Left lung (tissue), 10 donors: ENCODE measurements around the gene KRT15. TPM values are rescaled to one million over a fixed set of nuclear protein-coding genes. Genes with fewer than 3 reads are reported as not detected.

Experiments
- ATAC-seq: fragments of 200-7000 bp; cut with Tn5 transposase; one replicate; pipeline ENCODE4 v1.9.1; 2020; ENCODE audit warnings: moderate library complexity
- DNase-seq, 4 donors: peaks; one replicate each; pipeline ENCODE4 v3.0.0-alpha.2; 2013 to 2020
- H3K27ac ChIP-seq, 2 donors: fragments of 200-600 bp; sonication (generic) in 1 of 2; one replicate each; pipeline versions ENCODE4 v1.5.0 to v1.8.0; 2020 to 2021
- H3K27me3 ChIP-seq, 2 donors: fragments of 200-600 bp; sonication (generic) in 1 of 2; one replicate each; pipeline versions ENCODE4 v1.5.0 to v1.8.0; 2020 to 2021
- H3K36me3 ChIP-seq, 2 donors: fragments of 200-600 bp; sonication (generic) in 1 of 2; one replicate each; pipeline versions ENCODE4 v1.5.0 to v1.8.0; 2020 to 2021
- H3K4me1 ChIP-seq, 2 donors: fragments of 200-600 bp; one replicate each; pipeline ENCODE4 v1.8.0; 2021
- H3K4me3 ChIP-seq, 2 donors: fragments of 200-600 bp; sonication (generic) in 1 of 2; one replicate each; pipeline versions ENCODE4 v1.5.0 to v1.8.0; 2020 to 2021; ENCODE audit warnings: mild to moderate bottlenecking in 1 of 2
- H3K9me3 ChIP-seq, 2 donors: fragments of 200-600 bp; sonication (generic) in 1 of 2; one replicate each; pipeline versions ENCODE4 v1.5.0 to v1.8.0; 2020 to 2021
- intact Hi-C, 2 donors: fragments of 100-400 bp; cut with DNase I; formaldehyde crosslinking; loops; one replicate each; pipeline versions ENCODE4 v1.11.2 to v1.14.2; 2022
- polyA plus RNA-seq, 6 donors: library from polyadenylated mRNA; unstranded; fragments of 120-200 nt; gene quantifications; one replicate each; pipeline ENCODE4 v1.2.1, GENCODE V29; 2013; ENCODE audit not compliant: insufficient read length in 6 of 6
- total RNA-seq, 2 donors: library from RNA; stranded (reverse); fragmentation: NEBNext Ultra II Directional; extraction: Animal tissue kit (Norgen Biotek cat#: 25700); gene quantifications; one replicate each; pipeline ENCODE4 v1.2.1, GENCODE V29; 2021
- TF ChIP-seq, protein P1 (sequence below), 2 donors: fragments of 200-600 bp; sonication (generic) in 1 of 2; IDR thresholded peaks; one replicate each; pipeline versions ENCODE4 v1.5.0 to v1.8.0; 2021; ENCODE audit warnings: antibody characterized with exemption in 2 of 2
- donor health status: DM: no; HTN: yes; CAD: no.
- donor health status: DM: no; HTN: no; CAD: no.

KRT15 gene
- total and polyA plus RNA-seq, 8 donors, result 1.3 to 27.8 (median 2.3) TPM

DNA sequence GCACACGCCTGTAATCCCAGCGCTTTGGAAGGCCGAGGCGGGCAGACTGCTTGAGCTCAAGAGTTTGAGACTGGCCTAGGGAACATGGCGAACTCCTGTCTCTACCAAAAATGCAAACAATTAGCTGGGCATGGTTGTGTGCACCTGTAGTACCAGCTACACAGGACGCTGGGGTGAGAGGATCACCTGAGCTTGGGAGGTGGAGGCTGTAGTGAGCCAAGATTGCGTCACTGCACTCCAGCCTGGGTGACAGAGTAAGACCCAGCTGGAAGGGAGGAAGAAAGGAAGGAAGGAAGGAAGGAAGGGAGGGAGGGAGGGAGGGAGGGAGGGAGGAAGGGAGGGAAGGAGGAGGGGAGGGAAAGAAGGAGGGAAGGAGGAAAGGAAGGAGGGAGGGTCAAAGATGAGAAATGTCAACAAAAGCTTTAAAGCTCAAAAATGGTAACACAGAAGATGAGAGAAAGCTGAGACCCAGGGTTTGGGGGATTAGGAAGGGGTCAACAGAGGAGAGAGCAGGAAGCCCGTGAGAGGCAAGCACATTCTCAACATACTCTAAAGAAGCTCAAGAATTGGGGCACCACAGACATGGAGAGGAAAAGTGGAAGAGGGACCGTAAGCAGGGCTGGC lies 14.4 kb upstream of the KRT15 start:
- H3K27me3 ChIP-seq, result peaks cover 5 to 65% of the 10 kb centered on the region in 2 donors
- DNase-seq, result peak in 1 of 4 donors; percentile 70
- H3K4me1 ChIP-seq, result peaks cover 0 to 5% of the 10 kb centered on the region in 2 donors
- TF ChIP-seq, protein P1, sequence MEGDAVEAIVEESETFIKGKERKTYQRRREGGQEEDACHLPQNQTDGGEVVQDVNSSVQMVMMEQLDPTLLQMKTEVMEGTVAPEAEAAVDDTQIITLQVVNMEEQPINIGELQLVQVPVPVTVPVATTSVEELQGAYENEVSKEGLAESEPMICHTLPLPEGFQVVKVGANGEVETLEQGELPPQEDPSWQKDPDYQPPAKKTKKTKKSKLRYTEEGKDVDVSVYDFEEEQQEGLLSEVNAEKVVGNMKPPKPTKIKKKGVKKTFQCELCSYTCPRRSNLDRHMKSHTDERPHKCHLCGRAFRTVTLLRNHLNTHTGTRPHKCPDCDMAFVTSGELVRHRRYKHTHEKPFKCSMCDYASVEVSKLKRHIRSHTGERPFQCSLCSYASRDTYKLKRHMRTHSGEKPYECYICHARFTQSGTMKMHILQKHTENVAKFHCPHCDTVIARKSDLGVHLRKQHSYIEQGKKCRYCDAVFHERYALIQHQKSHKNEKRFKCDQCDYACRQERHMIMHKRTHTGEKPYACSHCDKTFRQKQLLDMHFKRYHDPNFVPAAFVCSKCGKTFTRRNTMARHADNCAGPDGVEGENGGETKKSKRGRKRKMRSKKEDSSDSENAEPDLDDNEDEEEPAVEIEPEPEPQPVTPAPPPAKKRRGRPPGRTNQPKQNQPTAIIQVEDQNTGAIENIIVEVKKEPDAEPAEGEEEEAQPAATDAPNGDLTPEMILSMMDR (IDR thresholded peaks at IDR 0.05), result no peak
- H3K4me3 ChIP-seq, result no peak overlapping the region
- intact Hi-C loops, result no loop called here
- H3K9me3 ChIP-seq, result no peaks in the 10 kb centered on the region
- H3K27ac ChIP-seq, result peak overlapping the region in 1 of 2 donors; percentile 44
- H3K36me3 ChIP-seq, result no peaks in the 10 kb centered on the region
- ATAC-seq, result peak; percentile 11

DNA sequence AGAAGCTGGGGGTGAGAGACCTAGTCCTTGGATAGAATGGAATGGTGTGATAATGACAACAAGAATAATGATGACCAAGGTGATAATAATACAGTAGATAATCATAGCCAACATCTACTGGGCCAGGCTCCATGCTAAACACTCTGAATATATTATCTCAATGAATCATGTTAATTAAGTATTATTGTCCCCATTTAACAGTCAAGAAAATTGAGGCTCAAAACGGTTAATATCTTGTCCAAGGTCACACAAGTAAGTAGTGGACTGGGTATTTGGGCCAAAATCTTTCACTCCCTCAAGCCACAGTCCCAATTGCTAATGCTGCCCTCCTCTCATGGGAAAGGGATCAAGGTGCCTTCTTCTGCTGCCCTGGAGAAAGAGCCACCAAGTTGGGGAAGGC lies 13.3 kb upstream of the KRT15 start:
- no peak overlapping the region for H3K27ac ChIP-seq
- H3K9me3 ChIP-seq, result no peaks in the 10 kb centered on the region
- TF ChIP-seq, protein P1 (IDR thresholded peaks at IDR 0.05), result no peak
- no peak for DNase-seq
- no peak overlapping the region for H3K4me3 ChIP-seq
- intact Hi-C loops, result no loop called here
- peaks cover 15 to 75% of the 10 kb centered on the region in 2 donors for H3K27me3 ChIP-seq
- ATAC-seq, result no peak
- peaks cover 0 to 6% of the 10 kb centered on the region in 2 donors for H3K4me1 ChIP-seq
- H3K36me3 ChIP-seq, result no peaks in the 10 kb centered on the region

DNA sequence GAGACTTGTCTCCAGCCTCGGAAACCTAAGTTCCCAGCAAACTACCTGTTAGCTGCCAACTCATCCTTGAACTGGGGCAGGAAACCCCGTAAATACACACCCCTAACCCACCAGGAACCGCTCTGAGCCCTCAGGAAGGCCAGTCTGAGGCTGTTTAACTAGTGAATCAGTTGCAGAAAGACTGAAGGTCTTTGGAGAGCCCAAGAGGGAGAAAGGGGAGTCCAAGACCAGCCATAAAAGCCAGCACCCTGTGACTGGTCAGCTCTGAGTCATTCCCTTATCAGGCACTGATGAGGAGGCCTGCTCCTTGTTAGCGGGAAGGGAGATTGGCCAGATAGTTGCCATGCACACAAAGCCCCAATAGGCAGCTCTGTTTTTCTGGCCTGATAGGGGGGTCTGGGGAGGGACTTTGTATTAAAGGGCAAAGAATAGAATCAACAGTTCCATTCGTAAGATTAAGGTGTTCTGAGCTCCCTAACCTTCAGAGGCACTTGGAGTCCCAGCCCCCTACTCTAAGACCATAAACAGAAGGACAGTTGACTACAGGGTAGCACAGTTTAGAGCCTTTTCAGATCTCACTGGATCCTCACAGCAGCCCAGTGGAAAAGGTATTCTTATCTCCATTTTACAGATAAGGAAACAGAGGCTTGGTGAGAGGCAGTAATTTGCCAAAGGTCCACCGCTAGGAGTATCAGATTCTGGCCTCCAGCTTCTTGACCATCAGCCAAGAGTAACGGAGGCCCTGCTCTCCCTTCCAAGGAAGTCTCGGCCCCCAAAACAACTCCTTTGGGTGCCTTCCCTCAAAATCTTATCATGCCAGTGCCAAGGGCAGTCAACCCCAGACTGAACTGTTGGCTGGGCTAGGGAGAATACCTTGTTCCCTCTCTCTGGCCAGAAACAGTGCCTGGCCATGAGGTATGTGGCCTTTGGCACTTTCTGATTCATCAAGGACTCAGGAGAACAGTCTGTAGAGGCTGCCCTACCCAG lies 11.7 kb upstream of the KRT15 start:
- H3K27me3 ChIP-seq, result peaks cover 19 to 77% of the 10 kb centered on the region in 2 donors
- no peak overlapping the region for H3K4me3 ChIP-seq
- no peaks in the 10 kb centered on the region for H3K9me3 ChIP-seq
- peaks cover 0 to 6% of the 10 kb centered on the region in 2 donors for H3K4me1 ChIP-seq
- no peaks in the 10 kb centered on the region for H3K36me3 ChIP-seq
- H3K27ac ChIP-seq, result peak overlapping the region in 1 of 2 donors; percentile 24
- intact Hi-C loops, result no loop called here
- no peak for DNase-seq
- ATAC-seq, result peak; percentile 30
- TF ChIP-seq, protein P1 (IDR thresholded peaks at IDR 0.05), result no peak

DNA sequence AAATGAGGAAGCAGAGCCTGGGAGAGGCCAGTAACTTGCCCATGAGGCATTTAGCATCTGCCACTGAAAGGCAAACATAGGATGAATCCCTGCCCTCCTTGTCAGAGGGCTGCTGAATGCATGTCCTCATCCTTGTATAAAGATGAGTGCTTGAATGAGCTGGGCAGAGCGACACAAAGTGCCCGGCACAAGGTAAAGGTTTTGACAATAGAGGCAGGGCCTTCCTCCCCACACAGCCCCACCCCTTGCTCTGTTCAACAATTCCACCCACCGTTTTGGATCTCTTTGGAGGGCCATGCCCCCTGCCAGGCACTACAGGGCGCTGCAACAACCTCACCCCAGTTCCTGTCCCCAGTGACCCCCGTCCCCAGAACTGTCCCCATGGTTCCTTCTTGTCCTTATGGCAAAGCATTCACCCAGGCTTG lies 10.8 kb upstream of the KRT15 start:
- Histone ChIP-seq H3K4me3 (no peak overlapping the region), H3K27ac (peak overlapping the region in 1 of 2 donors; percentile 13), H3K36me3 (peaks cover 0 to 1% of the 10 kb centered on the region in 2 donors), H3K4me1 (peaks cover 0 to 6% of the 10 kb centered on the region in 2 donors), H3K27me3 (peaks cover 19 to 74% of the 10 kb centered on the region in 2 donors), H3K9me3 (no peaks in the 10 kb centered on the region)
- DNase-seq, result no peak
- intact Hi-C loops, result no loop called here
- no peak for ATAC-seq
- TF ChIP-seq, protein P1 (IDR thresholded peaks at IDR 0.05), result no peak

DNA sequence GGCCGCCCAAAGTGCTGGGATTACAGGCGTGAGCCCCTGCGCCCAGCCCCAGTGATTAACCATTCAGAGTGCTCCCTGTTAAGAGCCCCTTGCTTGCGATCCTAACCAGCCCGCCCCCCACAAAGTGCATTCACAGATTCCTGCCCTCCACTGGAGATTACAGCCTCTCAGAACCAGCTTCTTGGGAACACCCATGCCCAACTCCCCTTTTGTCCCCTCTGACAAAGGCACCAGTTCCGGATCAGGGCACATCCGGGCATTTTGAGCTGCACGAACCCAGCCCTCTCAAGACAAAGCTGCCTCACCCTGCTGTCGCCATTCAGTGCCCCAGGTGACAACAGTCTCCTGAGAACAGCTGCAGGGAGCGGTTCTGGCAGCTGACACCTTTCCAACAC lies 10.3 kb upstream of the KRT15 start:
- ATAC-seq, result no peak
- Histone ChIP-seq H3K4me3 (no peak overlapping the region), H3K9me3 (no peaks in the 10 kb centered on the region), H3K4me1 (peaks cover 0 to 6% of the 10 kb centered on the region in 2 donors), H3K36me3 (peaks cover 0 to 7% of the 10 kb centered on the region in 2 donors), H3K27me3 (peaks cover 19 to 74% of the 10 kb centered on the region in 2 donors), H3K27ac (peak overlapping the region; percentile 13 to 86)
- intact Hi-C loops, result no loop called here
- DNase-seq, result no peak
- TF ChIP-seq, protein P1 (IDR thresholded peaks at IDR 0.05), result no peak
